HG02763 (cell line): ENCODE results near the gene RPF1.
"Not testable (repeated sequence)": the region's sequence is repeated elsewhere in the genome, so short reads cannot be mapped to it uniquely, and the experiment has no call there.

Experiments used
- ATAC-seq: cut with Tn5 transposase; IDR thresholded peaks from one replicate; pipeline ENCODE4 v1.9.1; 2021; ENCODE audit warnings: mild to moderate bottlenecking, moderate library complexity; ENCODE audit not compliant: unreplicated experiment

RPF1 gene

GRCh38 chr1:84478876-84479868 is at the start of gene RPF1:
Gene RPF1 (plus strand): TSS chr1:84479266. CDS start chr1:84479282, 16 bp downstream.
- peak; percentile 96 for ATAC-seq

- ATAC-seq, result no peak
These were observed 48.5 kb upstream of the RPF1 start for GRCh38 chr1:84430546-84430945.

GRCh38 chr1:84433258-84434080 is 45.6 kb upstream of the RPF1 start:
- ATAC-seq, result peak; percentile 46

GRCh38 chr1:84434081-84434769 is 44.8 kb upstream of the RPF1 start:
- ATAC-seq, result no peak

- ATAC-seq, result no peak
These were observed 44.1 kb upstream of the RPF1 start for GRCh38 chr1:84434801-84435549.

GRCh38 chr1:84436876-84437655 is 42.0 kb upstream of the RPF1 start:
- ATAC-seq, result no peak

GRCh38 chr1:84442256-84442655 is 36.8 kb upstream of the RPF1 start:
- peak; percentile 98 for ATAC-seq

GRCh38 chr1:84442747-84443646 is 36.1 kb upstream of the RPF1 start:
- not testable (repeated sequence) for ATAC-seq

GRCh38 chr1:84448704-84449103 is 30.4 kb upstream of the RPF1 start:
- not testable (repeated sequence) for ATAC-seq

- ATAC-seq, result no peak
These were observed 28.2 kb upstream of the RPF1 start for GRCh38 chr1:84450910-84451309.

GRCh38 chr1:84452436-84452835 is 26.6 kb upstream of the RPF1 start:
- ATAC-seq, result no peak

GRCh38 chr1:84462118-84462517 is 16.9 kb upstream of the RPF1 start:
- ATAC-seq, result no peak

GRCh38 chr1:84467298-84467697 is 11.8 kb upstream of the RPF1 start:
- ATAC-seq, result no peak

GRCh38 chr1:84476225-84476624 is 2.8 kb upstream of the RPF1 start:
- ATAC-seq, result no peak

- ATAC-seq, result peak; percentile 24
These were observed 932 bp downstream of the RPF1 start for GRCh38 chr1:84479998-84480397.

- no peak for ATAC-seq
These were observed 1.6 kb downstream of the RPF1 start for GRCh38 chr1:84480650-84481049.

GRCh38 chr1:84481317-84481716 is 2.3 kb downstream of the RPF1 start:
- no peak for ATAC-seq

GRCh38 chr1:84488107-84488506 is 9.0 kb downstream of the RPF1 start:
- no peak for ATAC-seq

GRCh38 chr1:84489766-84490165 is 10.7 kb downstream of the RPF1 start:
- ATAC-seq, result no peak
